ENCODE results near the gene OLFML3. TPM values are rescaled to one million over a fixed set of nuclear protein-coding genes. Genes with fewer than 3 reads are reported as not detected.
A peak's percentile ranks its signal among the peaks of the same experiment; 100 is the strongest.

OLFML3 gene
- total RNA-seq, 1 experiment from 2014 or later = 171 TPM

GRCh38 chr1:113998361-113998760 lies 19.1 kb downstream of the OLFML3 start:
- Histone ChIP-seq H4K91ac (ENCODE audit: insufficient read length, low read depth, low read length) (no peak overlapping the region), H3K23me2 (ENCODE audit: insufficient read length, low read depth, low read length, poor library complexity, severe bottlenecking) (no peaks in the 10 kb centered on the region), H3K9me3 (ENCODE audit: control insufficient read depth, low read depth, low read length) (peaks cover 5% of the 10 kb centered on the region), H3K4ac (ENCODE audit: low read depth, low read length) (no peak overlapping the region), H2AFZ (ENCODE audit: low read length) (no peak overlapping the region), H3K56ac (ENCODE audit: insufficient read length, low read depth, low read length) (no peak overlapping the region), H3K79me2 (ENCODE audit: insufficient read depth, low read length) (no peaks in the 10 kb centered on the region), H3K27ac (ENCODE audit: insufficient read length, low read depth, low read length) (no peak overlapping the region), H3K4me1 (ENCODE audit: insufficient read depth, low read length) (peaks cover 12% of the 10 kb centered on the region; the same call in 1 of the 2 replicates), H4K8ac (replicated peaks; ENCODE audit: insufficient read length, low read depth, low read length) (no peak overlapping the region), H3K79me1 (ENCODE audit: insufficient read depth, low read depth, low read length, poor library complexity, severe bottlenecking) (no peaks in the 10 kb centered on the region), H3K14ac (ENCODE audit: insufficient read depth, low read length) (no peak overlapping the region), H2AK5ac (ENCODE audit: insufficient read length, low read length) (no peak overlapping the region), H3K18ac (ENCODE audit: insufficient read length, low read depth, low read length) (no peak overlapping the region), H2BK20ac (ENCODE audit: low read depth, low read length, poor library complexity, severe bottlenecking) (no peak overlapping the region), H2BK5ac (ENCODE audit: insufficient read length, low read length) (no peak overlapping the region), H2BK15ac (ENCODE audit: low read depth, low read length) (no peak overlapping the region), H3K9ac (ENCODE audit: extremely low read depth, insufficient read length, low read length) (no peak overlapping the region), H3K27me3 (ENCODE audit: insufficient read depth, low read length) (no peaks in the 10 kb centered on the region), H2BK12ac (ENCODE audit: insufficient read length, low read depth, low read length) (no peak overlapping the region), H2BK120ac (ENCODE audit: low read depth, low read length, poor library complexity, severe bottlenecking) (no peak overlapping the region), H3T11ph (ENCODE audit: low read length) (no peak overlapping the region), H4K5ac (ENCODE audit: insufficient read length, low read depth, low read length) (no peak overlapping the region), H3K23ac (ENCODE audit: insufficient read length, low read depth, low read length) (no peak overlapping the region), H3K4me2 (ENCODE audit: insufficient read depth, insufficient read length, low read length) (no peak overlapping the region), H4K20me1 (ENCODE audit: control insufficient read depth, insufficient read depth, insufficient read length) (no peaks in the 10 kb centered on the region)
- H3K4me3 Mint-ChIP-seq = no peak overlapping the region
- peaks cover 9% of the 10 kb centered on the region for H3K27me3 Mint-ChIP-seq (ENCODE audit: low read depth)
- TF ChIP-seq, protein P1, sequence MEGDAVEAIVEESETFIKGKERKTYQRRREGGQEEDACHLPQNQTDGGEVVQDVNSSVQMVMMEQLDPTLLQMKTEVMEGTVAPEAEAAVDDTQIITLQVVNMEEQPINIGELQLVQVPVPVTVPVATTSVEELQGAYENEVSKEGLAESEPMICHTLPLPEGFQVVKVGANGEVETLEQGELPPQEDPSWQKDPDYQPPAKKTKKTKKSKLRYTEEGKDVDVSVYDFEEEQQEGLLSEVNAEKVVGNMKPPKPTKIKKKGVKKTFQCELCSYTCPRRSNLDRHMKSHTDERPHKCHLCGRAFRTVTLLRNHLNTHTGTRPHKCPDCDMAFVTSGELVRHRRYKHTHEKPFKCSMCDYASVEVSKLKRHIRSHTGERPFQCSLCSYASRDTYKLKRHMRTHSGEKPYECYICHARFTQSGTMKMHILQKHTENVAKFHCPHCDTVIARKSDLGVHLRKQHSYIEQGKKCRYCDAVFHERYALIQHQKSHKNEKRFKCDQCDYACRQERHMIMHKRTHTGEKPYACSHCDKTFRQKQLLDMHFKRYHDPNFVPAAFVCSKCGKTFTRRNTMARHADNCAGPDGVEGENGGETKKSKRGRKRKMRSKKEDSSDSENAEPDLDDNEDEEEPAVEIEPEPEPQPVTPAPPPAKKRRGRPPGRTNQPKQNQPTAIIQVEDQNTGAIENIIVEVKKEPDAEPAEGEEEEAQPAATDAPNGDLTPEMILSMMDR (conservative IDR thresholded peaks at IDR 0.05) = no peak
- DNase-seq = no peak
- H3K36me3 Mint-ChIP-seq (ENCODE audit: insufficient read depth in 1 of 3, low read depth in 3 of 3) = peaks cover 12 to 29% (median 17%) of the 10 kb centered on the region in 3 experiments
- H3K9me3 Mint-ChIP-seq = peaks cover 23 to 28% of the 10 kb centered on the region in 2 experiments
- WGBS (ENCODE audit: extremely low coverage, insufficient read length, low lambda C conversion rate) = no CpG with 5 or more reads among the region's 4 CpGs
- H3K4me1 Mint-ChIP-seq = peaks cover 39 to 43% of the 10 kb centered on the region in 2 experiments
- H3K27ac Mint-ChIP-seq = peak overlapping the region in 1 of 3 experiments; percentile 24; a peak in 1 of 7 replicates

Measured in H9 (cell line).